ENCODE results near the gene SPRED1. TPM values are rescaled to one million over a fixed set of nuclear protein-coding genes. Genes with fewer than 3 reads are reported as not detected.

The SPRED1 gene
- total RNA-seq, 1 donor from 2014 or later = 25.6 TPM

DNA sequence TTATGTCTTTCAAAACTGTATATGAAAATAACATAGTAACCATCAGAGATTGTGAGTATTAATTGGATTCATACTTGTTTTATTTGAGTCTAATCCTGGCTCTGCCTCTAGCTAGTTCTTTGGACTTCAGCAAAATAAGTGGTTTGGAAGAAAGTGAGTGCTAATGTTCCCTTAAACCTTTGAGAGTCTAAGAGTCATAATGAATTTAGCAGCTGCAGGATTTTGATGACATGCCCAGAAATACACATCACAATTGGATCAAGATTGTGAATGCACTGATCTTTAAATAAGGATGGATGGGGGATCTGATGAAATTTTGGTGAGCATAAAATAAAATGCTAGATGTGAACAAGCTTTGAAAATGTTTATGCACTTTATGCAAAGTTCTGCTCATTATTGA is 121.4 kb downstream of the SPRED1 start:
- Mint-ChIP-seq H3K36me3 (no peaks in the 10 kb centered on the region), H3K4me3 (no peak overlapping the region), H3K9me3 (no peaks in the 10 kb centered on the region), H3K27me3 (peaks cover 5% of the 10 kb centered on the region), H3K27ac (no peak overlapping the region), H3K4me1 (ENCODE audit: unreplicated experiment) (peaks cover 11% of the 10 kb centered on the region)
- TF ChIP-seq, protein P1, sequence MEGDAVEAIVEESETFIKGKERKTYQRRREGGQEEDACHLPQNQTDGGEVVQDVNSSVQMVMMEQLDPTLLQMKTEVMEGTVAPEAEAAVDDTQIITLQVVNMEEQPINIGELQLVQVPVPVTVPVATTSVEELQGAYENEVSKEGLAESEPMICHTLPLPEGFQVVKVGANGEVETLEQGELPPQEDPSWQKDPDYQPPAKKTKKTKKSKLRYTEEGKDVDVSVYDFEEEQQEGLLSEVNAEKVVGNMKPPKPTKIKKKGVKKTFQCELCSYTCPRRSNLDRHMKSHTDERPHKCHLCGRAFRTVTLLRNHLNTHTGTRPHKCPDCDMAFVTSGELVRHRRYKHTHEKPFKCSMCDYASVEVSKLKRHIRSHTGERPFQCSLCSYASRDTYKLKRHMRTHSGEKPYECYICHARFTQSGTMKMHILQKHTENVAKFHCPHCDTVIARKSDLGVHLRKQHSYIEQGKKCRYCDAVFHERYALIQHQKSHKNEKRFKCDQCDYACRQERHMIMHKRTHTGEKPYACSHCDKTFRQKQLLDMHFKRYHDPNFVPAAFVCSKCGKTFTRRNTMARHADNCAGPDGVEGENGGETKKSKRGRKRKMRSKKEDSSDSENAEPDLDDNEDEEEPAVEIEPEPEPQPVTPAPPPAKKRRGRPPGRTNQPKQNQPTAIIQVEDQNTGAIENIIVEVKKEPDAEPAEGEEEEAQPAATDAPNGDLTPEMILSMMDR (conservative IDR thresholded peaks at IDR 0.05) = no peak
- DNase-seq (ENCODE audit: extremely low spot score, unreplicated experiment) = no peak

DNA sequence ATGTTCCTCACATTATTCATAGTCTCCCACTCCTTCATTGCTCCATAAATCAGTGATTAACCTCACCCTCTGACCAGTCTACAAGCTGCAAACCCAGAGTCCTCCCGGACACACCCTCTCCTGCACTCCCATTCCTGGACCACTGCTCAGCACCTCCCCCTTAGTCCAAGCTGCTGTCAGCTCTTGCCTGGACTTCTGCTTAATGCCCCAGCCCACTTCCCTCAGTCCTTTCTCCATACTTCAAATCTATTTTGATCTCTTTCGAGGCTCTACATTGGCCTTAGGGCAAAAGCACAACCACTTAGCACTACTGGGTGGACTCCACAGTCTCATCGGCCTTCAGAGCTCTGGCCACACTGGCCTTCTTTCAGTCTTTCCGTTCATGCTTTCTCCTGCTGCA is 121.9 kb downstream of the SPRED1 start:
- TF ChIP-seq, protein P1 (conservative IDR thresholded peaks at IDR 0.05) = no peak
- H3K4me1 Mint-ChIP-seq (ENCODE audit: unreplicated experiment) = peaks cover 11% of the 10 kb centered on the region
- no peaks in the 10 kb centered on the region for H3K9me3 Mint-ChIP-seq
- no peak overlapping the region for H3K27ac Mint-ChIP-seq
- H3K36me3 Mint-ChIP-seq = no peaks in the 10 kb centered on the region
- H3K27me3 Mint-ChIP-seq = peaks cover 5% of the 10 kb centered on the region
- no peak for DNase-seq (ENCODE audit: extremely low spot score, unreplicated experiment)
- no peak overlapping the region for H3K4me3 Mint-ChIP-seq

DNA sequence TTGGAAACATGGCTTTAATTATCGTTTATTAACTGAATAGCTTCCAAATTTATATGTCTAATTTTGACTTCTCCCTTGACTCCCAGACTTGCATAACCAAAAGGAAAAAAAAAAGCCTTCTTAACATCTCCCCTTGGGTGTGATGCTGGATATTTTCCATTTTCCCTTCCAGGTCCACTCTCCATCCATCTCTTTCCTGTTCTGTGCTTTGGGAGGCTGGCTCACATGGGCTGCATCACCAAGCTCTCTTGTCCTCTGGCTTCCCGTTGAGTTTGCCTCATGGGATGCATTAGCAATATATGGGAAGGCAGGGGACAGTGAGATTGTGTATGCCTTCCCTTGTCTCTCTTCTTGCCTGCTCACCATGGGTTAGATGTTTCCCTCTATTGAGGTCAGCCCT is 123.4 kb downstream of the SPRED1 start:
- Mint-ChIP-seq H3K9me3 (no peaks in the 10 kb centered on the region), H3K36me3 (no peaks in the 10 kb centered on the region), H3K27me3 (peaks cover 5% of the 10 kb centered on the region), H3K27ac (no peak overlapping the region), H3K4me3 (no peak overlapping the region), H3K4me1 (ENCODE audit: unreplicated experiment) (peaks cover 11% of the 10 kb centered on the region)
- TF ChIP-seq, protein P1 (conservative IDR thresholded peaks at IDR 0.05) = no peak
- DNase-seq (ENCODE audit: extremely low spot score, unreplicated experiment) = no peak

DNA sequence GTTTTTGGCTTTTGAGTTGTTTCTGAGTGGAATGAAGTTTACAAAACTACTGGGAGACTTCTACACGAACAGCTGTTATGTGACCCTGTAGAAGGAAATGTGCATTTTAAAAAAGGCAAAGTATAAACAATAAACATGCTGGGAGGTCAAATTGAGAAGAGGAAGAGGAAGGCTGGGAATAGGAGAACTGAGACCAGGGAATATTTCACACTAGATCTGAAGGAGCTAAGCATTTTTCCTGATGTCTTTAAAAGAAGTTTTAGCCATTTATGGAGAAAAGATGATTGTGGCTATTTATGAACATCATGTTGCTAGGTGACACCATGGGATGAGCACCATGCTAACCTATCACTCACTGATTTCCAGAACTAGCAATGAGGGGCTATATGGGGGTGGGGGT is 125.0 kb downstream of the SPRED1 start:
- peaks cover 11% of the 10 kb centered on the region for H3K27me3 Mint-ChIP-seq
- peaks cover 11% of the 10 kb centered on the region for H3K4me1 Mint-ChIP-seq (ENCODE audit: unreplicated experiment)
- H3K36me3 Mint-ChIP-seq = no peaks in the 10 kb centered on the region
- TF ChIP-seq, protein P1 (conservative IDR thresholded peaks at IDR 0.05) = no peak
- no peak for DNase-seq (ENCODE audit: extremely low spot score, unreplicated experiment)
- no peaks in the 10 kb centered on the region for H3K9me3 Mint-ChIP-seq
- no peak overlapping the region for H3K27ac Mint-ChIP-seq
- H3K4me3 Mint-ChIP-seq = no peak overlapping the region

DNA sequence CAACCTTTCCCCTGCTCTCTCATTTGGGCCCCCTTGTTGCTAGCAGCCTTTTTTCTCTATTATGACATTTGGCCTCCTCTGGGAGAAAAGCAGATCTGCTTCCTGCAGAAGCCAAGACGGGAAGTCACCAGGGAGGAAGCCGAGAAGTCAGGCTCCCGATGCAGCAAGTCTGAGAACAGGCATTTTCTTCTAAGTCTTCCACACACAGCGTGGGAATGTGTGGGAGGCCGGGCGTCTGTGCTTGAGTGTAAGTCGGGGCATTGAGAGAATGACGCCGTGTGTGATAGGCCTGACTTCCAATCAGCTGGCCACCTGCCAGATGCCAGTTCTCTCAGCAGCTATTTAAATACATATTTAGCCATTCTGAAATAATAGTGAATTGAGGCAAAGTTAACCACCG is 125.5 kb downstream of the SPRED1 start:
- TF ChIP-seq, protein P1 (conservative IDR thresholded peaks at IDR 0.05) = no peak
- Mint-ChIP-seq H3K4me1 (ENCODE audit: unreplicated experiment) (peaks cover 11% of the 10 kb centered on the region), H3K27ac (no peak overlapping the region), H3K4me3 (no peak overlapping the region), H3K27me3 (peaks cover 11% of the 10 kb centered on the region), H3K36me3 (no peaks in the 10 kb centered on the region), H3K9me3 (no peaks in the 10 kb centered on the region)
- DNase-seq (ENCODE audit: extremely low spot score, unreplicated experiment) = no peak

DNA sequence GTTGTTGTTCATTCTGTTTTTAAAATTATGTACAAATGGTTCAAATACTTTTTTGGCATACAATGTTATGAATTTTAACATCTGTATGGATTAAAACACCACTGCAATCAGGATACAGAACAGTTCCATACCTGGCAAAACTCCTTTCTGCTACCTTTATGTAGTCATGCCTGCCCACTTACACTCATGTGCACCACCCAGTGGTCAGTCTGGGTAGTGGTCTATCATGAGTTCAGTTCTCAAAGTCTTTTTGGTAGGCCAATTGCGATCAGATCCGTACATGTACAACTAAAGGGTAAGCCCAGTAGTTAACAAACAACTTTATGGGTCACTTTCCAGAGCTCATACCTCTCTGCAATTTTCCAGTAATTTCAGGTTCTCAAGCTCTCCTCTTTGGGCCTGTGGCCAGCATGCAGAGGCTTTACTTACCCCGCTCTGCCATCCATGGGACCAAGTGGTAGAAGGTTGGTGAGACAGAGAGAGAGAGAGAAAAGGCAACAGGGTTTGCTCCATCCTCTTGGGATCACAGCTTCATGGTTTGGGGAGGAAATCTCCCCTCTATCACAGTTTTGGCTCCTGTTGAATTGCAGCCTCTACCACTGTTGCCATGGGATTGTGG is 137.4 kb downstream of the SPRED1 start:
- TF ChIP-seq, protein P1 (conservative IDR thresholded peaks at IDR 0.05) = peak; percentile 85
- Mint-ChIP-seq H3K27me3 (no peaks in the 10 kb centered on the region), H3K36me3 (no peaks in the 10 kb centered on the region), H3K4me3 (no peak overlapping the region), H3K27ac (no peak overlapping the region), H3K4me1 (ENCODE audit: unreplicated experiment) (no peaks in the 10 kb centered on the region), H3K9me3 (no peaks in the 10 kb centered on the region)
- no peak for DNase-seq (ENCODE audit: extremely low spot score, unreplicated experiment)

Measured in type B pancreatic cell (in vitro differentiated cells).